Stimulated activated CD4-positive, alpha-beta T cell treated with anti-CD3 and anti-CD28 coated beads, Interleukin-2, amount 100 ng/mL, for 4 hours (primary cell): ENCODE measurements around the gene LASP1NB.
"Not testable (repeated sequence)": the region's sequence is repeated elsewhere in the genome, so short reads cannot be mapped to it uniquely, and the experiment has no call there.

Source experiments
- DNase-seq: peaks from one replicate; pipeline ENCODE4 v3.0.0-alpha.2; 2020; ENCODE audit warnings: low read depth

LASP1NB gene

GRCh38 chr17:38967290-38967738 lies 41.9 kb downstream of the LASP1NB start, which contains the start of gene FBXO47:
Gene FBXO47, minus strand, starts transcription at chr17:38967403. Its CDS starts 4,378 bp downstream, at chr17:38963025.
- peak; percentile 78 for DNase-seq

GRCh38 chr17:38969281-38969680 lies 43.9 kb downstream of the LASP1NB start:
- DNase-seq = no peak

GRCh38 chr17:38970128-38970527 lies 44.7 kb downstream of the LASP1NB start:
- no peak for DNase-seq

DNA sequence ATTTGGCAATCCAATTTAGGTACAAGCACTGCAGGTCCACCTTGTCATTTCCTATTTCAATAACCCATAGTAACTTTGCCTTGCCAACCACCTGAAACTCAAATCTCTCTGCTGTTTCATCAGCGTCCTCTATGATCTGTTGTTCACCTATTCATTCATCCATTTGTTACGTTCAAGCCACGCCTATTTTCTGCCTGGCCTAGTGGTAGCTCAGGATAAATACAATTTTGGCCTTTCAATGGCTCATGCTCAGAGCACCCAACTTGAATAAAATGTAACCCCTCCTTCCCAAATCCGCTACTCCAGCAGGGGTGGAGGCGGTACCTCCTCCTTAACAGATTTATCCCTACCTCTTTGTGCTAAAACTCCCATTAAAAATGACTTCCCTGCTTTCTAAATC lies 45.4 kb downstream of the LASP1NB start:
- DNase-seq = no peak

DNA sequence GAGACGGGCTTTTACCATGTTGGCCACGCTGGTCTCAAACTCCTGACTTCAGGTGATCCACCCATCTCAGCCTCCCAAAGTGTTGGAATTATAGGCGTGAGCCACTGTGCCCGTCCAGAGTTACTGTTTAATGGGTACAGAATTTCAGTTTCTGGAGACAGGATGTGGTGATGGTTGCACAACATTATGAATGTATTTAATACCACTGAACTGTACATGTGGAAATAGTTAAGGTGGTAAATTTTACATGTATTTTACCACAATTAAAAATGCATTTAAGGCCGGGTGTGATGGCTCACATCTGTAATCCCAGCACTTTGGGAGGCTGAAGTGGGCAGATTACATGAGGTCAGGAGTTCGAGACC lies 50.8 kb downstream of the LASP1NB start:
- not testable (repeated sequence) for DNase-seq

GRCh38 chr17:38978180-38978579 lies 52.8 kb downstream of the LASP1NB start:
- no peak for DNase-seq
